Neural crest cell (in vitro differentiated cells): Measurements from ENCODE around the gene DNAJB12. TPM values are rescaled to one million over a fixed set of nuclear protein-coding genes. Genes with fewer than 3 reads are reported as not detected.
"Not testable (repeated sequence)": the region's sequence is repeated elsewhere in the genome, so short reads cannot be mapped to it uniquely, and the experiment has no call there.

Experiments
- DNase-seq: peaks from one replicate; pipeline ENCODE4 v3.0.0; 2021; ENCODE audit warnings: low read depth, mixed read lengths, low spot score
- H3K27ac Mint-ChIP-seq: one replicate; pipeline ENCODE4 v1.8.0; 2021; ENCODE audit warnings: mild to moderate bottlenecking, mixed read lengths; ENCODE audit not compliant: unreplicated experiment
- H3K27me3 Mint-ChIP-seq: 2 replicates; pipeline ENCODE4 v1.8.0; 2021; ENCODE audit warnings: low read depth, mild to moderate bottlenecking, mixed read lengths
- H3K36me3 Mint-ChIP-seq: 2 replicates; pipeline ENCODE4 v1.8.0; 2021; ENCODE audit warnings: low read depth, mild to moderate bottlenecking, mixed read lengths
- H3K4me1 Mint-ChIP-seq: 2 replicates; pipeline ENCODE4 v1.8.0; 2021; ENCODE audit warnings: mixed read lengths
- H3K4me3 Mint-ChIP-seq: one replicate; pipeline ENCODE4 v1.8.0; 2021; ENCODE audit warnings: mild to moderate bottlenecking, mixed read lengths
- H3K9me3 Mint-ChIP-seq: 2 replicates; pipeline ENCODE4 v1.8.0; 2021; ENCODE audit warnings: mixed read lengths
- total RNA-seq: library from RNA; stranded (reverse); gene quantifications from 2 replicates; pipeline ENCODE4 v1.2.1, GENCODE V29; 2021
- TF ChIP-seq, protein P1 (sequence below): fragments of 200-600 bp; sonication (generic); conservative IDR thresholded peaks from 2 replicates; pipeline ENCODE4 v1.5.0; 2021; ENCODE audit warnings: antibody characterized with exemption, mild to moderate bottlenecking

DNAJB12 gene
- total RNA-seq, 1 donor from 2014 or later, result 36.5 TPM

DNA sequence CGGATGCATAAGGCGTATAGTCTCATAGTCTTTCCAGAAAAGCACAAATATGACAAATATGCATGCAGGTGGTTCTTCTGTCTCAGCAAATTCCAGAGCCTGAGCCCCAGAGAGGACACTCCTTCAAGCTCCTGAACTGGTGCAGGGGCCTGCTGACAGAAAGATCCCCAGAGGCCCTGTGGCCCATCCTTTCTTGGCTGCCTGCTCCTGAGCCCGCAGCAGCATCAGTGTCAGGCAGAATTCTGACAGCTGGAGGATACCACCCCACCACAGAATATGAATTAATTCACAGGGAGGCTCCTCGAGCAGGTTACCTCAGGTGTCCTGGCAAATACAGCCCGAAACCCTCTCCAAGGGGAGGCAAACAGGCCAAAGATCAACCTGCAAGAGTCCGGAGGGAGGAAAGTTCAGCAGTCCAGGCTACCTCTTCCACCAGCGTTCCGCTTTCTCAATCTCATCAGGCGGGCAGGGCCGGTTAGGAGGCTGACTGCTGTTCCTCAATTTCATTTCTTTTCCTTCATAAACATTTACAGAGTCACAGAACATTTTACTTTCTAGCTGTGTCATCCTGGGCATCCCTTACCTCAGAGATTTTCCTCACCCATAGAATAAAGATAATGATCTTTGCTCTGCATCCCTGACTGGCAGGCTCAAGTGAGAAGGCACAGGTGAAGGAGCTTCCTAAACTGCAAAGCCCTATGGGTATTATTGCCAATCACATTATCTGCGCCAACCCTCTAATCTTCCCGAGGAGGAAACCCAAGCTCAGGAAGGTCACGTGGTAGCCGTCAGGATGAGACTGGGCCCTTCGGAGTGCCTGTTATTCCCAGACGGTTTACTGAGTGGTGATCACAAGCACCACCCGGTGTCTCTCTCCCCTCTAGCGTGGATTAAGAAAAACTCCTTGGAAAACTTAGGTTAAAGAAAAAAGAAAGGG, 1.4 kb downstream of the DNAJB12 start:
- TF ChIP-seq, protein P1, sequence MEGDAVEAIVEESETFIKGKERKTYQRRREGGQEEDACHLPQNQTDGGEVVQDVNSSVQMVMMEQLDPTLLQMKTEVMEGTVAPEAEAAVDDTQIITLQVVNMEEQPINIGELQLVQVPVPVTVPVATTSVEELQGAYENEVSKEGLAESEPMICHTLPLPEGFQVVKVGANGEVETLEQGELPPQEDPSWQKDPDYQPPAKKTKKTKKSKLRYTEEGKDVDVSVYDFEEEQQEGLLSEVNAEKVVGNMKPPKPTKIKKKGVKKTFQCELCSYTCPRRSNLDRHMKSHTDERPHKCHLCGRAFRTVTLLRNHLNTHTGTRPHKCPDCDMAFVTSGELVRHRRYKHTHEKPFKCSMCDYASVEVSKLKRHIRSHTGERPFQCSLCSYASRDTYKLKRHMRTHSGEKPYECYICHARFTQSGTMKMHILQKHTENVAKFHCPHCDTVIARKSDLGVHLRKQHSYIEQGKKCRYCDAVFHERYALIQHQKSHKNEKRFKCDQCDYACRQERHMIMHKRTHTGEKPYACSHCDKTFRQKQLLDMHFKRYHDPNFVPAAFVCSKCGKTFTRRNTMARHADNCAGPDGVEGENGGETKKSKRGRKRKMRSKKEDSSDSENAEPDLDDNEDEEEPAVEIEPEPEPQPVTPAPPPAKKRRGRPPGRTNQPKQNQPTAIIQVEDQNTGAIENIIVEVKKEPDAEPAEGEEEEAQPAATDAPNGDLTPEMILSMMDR, result no peak
- no peak for DNase-seq
- Mint-ChIP-seq H3K36me3 (no peaks in the 10 kb centered on the region), H3K4me1 (peaks cover 18% of the 10 kb centered on the region), H3K9me3 (peaks cover 3% of the 10 kb centered on the region), H3K27ac (peak overlapping the region; percentile 100), H3K27me3 (no peaks in the 10 kb centered on the region), H3K4me3 (peak overlapping the region; percentile 97)

DNA sequence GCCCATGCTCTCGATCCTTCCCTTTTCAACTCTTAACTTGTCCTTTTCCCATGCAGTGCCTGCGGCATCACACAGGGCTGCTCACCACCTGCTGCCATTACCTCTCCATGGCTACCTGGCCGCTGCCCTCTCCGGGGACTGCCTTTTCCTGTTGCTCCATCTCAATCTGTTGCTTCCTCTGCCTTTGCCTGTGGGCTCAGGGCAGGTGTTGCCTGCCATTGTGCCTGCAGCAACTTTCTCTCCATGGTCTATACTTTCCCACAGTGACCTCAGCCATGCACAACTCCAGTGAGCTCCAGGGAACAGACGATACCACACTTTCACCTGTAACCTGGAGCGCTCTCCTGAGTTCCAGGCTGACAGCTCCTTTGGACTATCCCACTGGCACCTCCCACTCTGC, 3.2 kb downstream of the DNAJB12 start:
- Mint-ChIP-seq H3K4me1 (peaks cover 18% of the 10 kb centered on the region), H3K4me3 (peak overlapping the region; percentile 76), H3K9me3 (peaks cover 3% of the 10 kb centered on the region), H3K27ac (no peak overlapping the region), H3K27me3 (no peaks in the 10 kb centered on the region), H3K36me3 (no peaks in the 10 kb centered on the region)
- no peak for DNase-seq
- TF ChIP-seq, protein P1, result no peak

DNA sequence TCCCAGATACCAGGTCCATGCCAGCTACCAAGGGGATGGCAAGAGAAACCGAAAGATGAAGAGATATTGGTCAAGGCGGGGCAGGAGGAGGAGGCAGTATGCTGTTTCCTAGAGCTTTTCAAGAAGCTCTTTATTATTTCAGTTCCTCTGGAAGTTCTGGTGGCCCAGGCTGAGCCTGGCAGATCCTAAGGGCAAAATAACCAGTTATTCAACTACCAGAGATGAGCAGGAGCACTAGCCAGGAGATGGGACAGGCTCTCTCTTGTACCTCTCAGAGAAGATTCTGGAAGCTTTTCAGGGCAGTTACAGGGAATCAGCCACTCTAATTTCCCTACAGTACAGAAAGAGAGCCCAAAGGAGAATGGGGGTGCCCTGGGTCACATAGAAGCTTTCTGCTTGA, 5.3 kb downstream of the DNAJB12 start:
- no peaks in the 10 kb centered on the region for H3K36me3 Mint-ChIP-seq
- H3K4me3 Mint-ChIP-seq, result peak overlapping the region; percentile 81
- H3K27me3 Mint-ChIP-seq, result no peaks in the 10 kb centered on the region
- DNase-seq, result no peak
- peaks cover 11% of the 10 kb centered on the region for H3K4me1 Mint-ChIP-seq
- TF ChIP-seq, protein P1, result no peak
- no peaks in the 10 kb centered on the region for H3K9me3 Mint-ChIP-seq
- H3K27ac Mint-ChIP-seq, result no peak overlapping the region

DNA sequence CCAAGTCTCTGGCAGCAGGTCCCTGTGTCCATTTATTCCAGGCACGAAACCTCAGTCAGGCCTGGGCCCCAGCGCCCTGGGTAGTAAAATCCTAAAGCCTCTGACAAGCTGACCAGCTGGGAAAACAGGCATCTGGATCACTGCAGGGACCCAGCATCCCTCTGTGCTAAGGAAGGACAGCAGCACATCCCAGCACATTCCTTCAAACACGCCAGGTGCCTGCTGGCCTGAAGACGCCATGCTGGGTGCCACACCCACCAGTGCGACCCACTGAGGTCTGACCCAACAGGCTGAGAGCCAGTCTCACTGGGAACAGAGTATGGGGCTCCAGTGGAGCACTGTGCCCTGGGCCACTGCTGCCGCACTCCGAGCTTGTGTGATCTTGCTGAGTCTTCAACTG, 6.4 kb downstream of the DNAJB12 start:
- DNase-seq, result no peak
- no peak overlapping the region for H3K27ac Mint-ChIP-seq
- H3K27me3 Mint-ChIP-seq, result no peaks in the 10 kb centered on the region
- no peaks in the 10 kb centered on the region for H3K9me3 Mint-ChIP-seq
- TF ChIP-seq, protein P1, result no peak
- H3K4me1 Mint-ChIP-seq, result peaks cover 10% of the 10 kb centered on the region
- no peak overlapping the region for H3K4me3 Mint-ChIP-seq
- H3K36me3 Mint-ChIP-seq, result no peaks in the 10 kb centered on the region

DNA sequence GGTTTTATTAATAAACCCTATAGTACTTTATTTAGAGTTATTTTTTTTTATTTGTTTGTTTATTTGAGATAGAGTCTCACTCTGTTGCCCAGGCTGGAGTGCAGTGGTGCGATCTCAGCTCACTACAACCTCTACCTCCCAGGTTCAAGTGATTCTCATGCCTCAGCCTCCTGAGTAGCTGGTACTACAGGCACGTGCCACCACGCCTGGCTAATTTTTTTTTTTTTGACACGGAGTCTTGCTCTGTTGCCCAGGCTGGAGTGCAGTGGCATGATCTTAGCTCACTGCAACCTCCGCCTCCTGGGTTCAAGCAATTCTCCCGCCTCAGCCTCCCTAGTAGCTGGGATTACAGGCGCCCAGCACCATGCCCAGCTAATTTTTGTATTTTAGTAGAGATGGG, 8.6 kb downstream of the DNAJB12 start:
- not testable (repeated sequence) for H3K27me3 Mint-ChIP-seq, H3K4me1 Mint-ChIP-seq, H3K36me3 Mint-ChIP-seq, H3K27ac Mint-ChIP-seq, H3K9me3 Mint-ChIP-seq, H3K4me3 Mint-ChIP-seq, DNase-seq

DNA sequence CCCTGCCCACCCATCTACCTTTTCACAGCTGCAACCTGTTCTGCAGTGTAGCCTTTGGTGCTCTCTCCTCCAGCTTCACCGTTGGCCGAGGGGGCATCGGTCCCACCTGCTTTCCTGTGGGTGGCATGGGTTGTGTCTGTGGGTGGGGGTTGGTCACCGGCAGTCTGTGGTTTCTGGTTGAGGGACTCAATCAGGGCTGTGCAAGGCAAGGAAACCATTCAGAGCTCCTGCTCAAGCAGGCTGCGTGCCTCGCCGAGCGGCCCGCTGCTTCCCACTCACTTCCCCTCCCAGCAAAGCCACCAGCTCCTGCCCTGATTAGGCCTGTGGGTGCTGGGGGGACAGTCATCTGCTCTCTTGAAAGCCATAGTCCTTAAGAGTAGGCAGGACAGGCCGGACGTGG, 9.8 kb downstream of the DNAJB12 start:
- Mint-ChIP-seq H3K27me3 (no peaks in the 10 kb centered on the region), H3K9me3 (no peaks in the 10 kb centered on the region), H3K4me1 (peaks cover 6% of the 10 kb centered on the region), H3K27ac (no peak overlapping the region), H3K36me3 (no peaks in the 10 kb centered on the region), H3K4me3 (no peak overlapping the region)
- DNase-seq, result no peak
- TF ChIP-seq, protein P1, result no peak
